NCI-H526 (cell line): ENCODE measurements around the gene SPTBN1.
"Not testable (repeated sequence)": the region's sequence is repeated elsewhere in the genome, so short reads cannot be mapped to it uniquely, and the experiment has no call there.

Experiments used
- DNase-seq, 2 experiments: peaks; one replicate each; lab custom pipeline; 2025; lab: John Stamatoyannopoulos, UW

Gene SPTBN1

DNA sequence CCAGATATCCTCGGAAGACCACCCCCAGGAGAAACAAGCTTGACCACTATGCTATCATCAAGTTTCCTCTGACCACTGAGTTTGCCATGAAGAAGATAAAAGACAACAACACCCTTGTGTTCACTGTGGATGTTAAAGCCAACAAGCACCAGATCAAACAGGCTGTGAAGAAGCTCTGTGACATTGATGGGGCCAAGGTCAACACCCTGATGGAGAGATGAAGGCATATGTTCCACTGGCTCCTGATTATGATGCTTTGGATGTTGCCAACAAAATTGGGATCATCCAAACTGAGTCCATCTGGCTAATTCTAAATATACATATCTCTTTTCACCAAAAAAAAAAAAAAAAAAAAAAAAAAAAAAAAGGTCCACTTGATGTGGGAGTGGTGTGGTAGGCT lies 73.4 kb downstream of the SPTBN1 start:
- DNase-seq, result not testable (repeated sequence)

DNA sequence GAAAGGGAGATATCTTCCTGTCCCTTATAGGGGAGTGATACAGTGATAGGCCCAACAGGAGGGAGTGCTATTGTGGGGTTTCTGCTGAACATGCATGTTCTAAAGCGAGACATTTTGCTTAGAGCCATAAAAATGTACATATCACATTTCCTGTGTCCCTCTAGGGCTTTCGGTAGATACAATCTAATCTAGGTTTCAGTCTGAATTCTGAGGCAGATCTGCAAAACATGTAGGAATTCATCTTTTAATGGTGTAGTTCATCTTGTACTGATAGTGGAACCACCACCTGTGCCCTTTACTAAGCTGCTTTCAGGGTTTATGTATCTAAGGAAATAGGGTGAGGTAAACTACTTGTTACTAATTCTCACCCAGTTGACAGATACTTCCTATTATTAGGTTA lies 73.8 kb downstream of the SPTBN1 start:
- DNase-seq, result no peak

DNA sequence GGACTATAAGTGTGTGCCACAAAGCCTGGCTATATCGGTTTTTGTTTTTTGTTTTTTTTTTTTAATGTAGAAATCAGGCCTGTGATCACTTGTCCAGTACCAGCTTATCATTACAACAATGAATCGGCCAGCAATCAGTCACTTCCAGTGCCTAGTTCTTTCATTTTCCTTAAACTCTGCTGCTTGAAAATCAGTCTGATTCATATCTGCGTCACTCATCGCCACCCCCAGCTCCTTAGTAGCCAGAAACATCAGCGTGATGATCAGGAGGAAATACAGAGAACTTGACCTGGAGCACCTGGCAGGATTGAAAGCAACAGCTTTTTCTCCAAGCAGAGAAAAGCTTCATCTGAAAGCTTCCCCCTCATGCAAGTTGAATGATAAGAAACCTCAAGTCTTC lies 75.4 kb downstream of the SPTBN1 start:
- no peak for DNase-seq

DNA sequence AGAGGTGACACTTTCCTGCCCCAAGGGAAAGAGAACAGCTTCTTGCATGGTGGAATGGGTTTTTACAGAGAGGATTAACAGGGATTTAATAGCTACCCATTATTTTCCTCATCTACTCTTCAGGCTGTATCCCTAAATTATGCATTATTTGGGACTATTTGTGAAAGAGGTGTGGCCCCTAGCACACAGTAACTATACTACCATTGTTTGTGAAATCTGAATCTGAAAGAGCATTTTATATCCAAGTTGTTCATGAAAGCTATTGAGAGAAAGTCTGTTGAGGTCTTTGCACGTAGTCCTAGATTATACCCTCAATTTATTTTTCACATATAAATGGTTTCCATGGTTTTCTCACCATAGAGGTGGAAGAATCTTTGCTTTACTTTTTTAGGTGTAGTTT lies 78.1 kb downstream of the SPTBN1 start:
- no peak for DNase-seq

DNA sequence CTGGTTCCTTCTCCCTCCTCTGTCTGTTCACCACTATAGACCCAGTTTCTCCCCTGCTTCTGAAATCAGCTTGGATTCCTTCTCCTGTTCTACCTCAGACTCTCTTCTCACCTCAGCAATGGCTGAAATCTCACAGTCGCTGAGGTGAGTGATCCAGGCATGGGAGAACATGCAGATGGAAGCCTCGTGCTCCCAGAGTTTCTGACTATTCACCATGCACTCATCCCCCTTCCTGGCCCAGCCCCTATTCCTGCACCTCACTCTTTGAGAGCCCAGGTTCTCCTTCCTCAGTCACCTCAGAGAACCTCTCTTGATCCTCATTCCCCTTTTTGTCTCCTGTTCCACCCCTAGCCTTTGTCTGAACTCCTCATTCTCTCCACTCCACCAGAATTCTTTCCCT lies 78.5 kb downstream of the SPTBN1 start:
- no peak for DNase-seq

DNA sequence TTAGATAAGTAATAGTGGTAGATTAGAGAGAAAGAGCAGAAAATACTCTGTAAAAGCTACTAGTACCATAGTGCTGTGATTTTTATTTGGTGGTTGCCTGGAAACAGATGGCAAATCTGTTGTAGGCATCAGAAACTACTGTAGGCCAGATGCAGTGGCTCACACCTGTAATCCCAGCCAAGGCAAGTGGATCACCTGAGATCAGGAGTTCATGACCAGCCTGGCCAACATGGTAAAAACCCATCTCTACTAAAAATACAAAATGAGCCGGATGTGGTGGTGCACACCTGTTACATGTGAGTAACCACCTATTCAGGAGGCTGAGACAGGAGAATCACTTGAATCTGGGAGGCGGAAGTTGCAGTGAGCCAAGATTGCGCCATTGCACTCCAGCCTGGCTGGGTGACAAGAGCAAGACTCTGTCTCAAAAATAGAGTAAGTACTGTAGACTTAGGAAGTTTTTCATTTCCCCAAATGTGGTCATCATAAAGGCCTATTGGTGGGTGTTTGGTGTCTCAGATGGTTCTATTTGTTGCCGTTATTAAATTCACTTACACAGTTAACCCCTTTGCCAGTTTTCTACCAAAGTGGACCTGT lies 79.6 kb downstream of the SPTBN1 start:
- no peak for DNase-seq

DNA sequence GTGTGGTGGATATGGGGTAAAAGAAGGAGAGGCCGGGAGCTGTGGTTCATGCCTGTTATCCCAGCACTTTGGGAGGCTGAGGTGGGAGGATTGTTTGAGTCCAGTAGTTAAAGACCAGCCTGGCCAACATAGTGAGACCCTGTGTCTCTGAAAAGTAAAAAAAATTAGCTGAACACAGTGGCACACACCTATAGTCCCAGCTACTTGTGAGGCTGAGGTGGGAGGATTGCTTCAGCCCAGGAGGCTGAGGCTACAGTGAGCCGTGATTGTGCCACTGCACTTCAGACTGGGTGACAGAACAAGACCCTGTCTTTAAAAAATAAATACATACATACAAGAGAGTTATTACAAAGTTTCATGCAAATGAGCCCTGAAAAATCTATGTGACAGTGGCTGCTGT lies 80.6 kb downstream of the SPTBN1 start:
- no peak for DNase-seq

DNA sequence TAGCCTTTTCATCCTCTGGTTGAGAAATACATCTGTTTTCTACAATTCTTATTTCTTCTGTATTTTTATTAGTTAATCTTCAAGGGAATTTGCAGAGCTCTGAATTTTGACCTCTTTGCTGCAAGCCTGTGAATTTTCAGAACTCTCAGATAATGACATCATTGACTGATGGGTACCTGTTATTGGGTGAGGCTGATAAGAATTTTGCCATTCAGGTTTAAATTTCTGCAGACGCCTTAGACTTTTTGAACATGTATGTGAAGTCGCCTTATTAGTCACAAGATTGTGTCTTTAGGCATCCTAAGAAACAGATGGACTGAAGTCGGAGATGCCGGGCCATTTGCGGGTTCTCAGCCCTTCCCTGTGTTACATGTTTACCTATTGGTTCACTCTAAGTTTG lies 82.4 kb downstream of the SPTBN1 start:
- DNase-seq, result no peak

DNA sequence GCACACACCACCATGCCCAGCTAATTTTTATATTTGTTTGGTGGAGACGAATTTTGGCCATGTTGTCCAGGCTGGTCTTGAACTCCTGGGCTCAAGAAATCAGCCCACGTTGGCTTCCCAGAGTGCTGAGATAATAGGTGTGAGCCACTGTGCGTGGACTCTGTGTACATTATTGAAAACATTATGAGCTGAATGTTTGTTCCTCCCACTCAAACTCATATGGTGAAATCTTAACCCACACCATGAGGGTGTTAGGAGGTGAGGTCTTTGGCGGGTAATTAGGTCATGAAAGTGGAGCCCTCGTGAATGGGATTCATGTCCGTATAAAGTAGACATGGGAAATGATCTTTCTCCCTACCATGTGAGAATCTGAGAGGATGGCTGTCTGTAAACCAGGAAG lies 83.6 kb downstream of the SPTBN1 start:
- no peak for DNase-seq

DNA sequence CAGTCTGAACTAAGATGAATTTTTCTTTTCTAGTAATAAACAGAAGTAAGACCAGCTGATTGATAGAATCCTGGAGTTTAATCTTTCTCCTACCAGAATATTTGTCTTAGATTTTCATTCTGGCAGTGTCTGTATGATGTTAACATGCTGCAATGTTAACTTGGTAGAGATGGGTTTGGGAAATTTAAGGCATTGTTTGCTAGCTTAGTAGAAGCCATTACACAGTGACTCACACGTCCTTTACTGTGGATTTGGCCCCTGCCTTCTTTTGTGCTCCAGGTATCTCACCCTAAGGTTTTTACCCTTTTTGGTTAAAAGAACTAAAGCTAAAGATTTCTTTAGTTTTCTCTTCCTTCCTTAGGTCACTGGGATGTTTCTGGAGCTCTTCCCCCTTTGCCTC lies 84.1 kb downstream of the SPTBN1 start:
- DNase-seq, result no peak

DNA sequence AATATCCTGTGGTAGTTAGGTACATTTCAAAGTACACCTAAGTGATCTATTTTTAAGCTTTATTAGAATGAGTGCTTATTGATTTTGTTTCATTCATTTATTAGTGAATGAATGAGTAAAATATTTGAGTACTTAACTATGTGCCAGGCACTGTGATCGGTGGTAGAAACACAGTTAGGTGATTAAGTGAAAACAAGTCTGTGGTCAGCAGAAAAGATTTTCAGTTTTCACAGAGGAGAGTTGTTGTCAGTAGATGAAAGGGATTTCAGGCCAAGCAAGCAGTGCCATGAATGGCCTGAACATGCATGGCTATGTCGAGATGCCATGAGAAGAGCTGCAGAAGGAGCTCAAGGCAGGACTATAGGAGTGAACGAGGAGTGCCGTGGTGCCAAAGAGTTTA lies 85.9 kb downstream of the SPTBN1 start:
- DNase-seq, result no peak

DNA sequence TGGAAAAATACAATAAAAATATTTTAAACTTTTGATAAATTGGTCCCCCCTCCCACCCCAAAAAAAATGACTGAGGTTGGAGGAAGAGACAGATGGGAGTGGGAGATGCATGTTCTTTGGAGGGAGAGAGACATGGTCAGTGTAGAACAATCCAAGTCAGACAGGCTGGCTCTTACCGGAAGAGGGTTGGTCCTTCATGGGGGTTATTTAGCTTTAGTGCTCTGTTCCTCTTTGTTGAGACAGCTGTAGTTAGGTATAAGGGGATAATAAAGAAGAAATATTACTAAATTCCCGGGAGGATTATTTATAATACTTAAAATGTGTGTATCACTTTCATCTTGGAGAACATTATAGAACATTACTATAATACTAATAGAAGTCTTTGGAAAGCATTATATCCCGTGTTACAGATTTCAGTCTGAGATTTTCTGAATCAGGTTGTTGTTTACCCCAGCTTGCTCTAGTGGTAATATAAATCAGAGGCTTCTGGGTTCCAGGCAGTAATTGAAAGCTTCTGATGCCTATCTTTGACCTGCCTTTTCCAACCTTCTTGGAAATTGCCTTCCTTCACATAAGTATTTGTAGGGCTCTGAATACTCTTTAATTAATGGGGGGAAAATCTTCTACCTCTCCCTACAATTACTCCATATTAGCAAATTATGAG lies 87.7 kb downstream of the SPTBN1 start:
- no peak for DNase-seq

DNA sequence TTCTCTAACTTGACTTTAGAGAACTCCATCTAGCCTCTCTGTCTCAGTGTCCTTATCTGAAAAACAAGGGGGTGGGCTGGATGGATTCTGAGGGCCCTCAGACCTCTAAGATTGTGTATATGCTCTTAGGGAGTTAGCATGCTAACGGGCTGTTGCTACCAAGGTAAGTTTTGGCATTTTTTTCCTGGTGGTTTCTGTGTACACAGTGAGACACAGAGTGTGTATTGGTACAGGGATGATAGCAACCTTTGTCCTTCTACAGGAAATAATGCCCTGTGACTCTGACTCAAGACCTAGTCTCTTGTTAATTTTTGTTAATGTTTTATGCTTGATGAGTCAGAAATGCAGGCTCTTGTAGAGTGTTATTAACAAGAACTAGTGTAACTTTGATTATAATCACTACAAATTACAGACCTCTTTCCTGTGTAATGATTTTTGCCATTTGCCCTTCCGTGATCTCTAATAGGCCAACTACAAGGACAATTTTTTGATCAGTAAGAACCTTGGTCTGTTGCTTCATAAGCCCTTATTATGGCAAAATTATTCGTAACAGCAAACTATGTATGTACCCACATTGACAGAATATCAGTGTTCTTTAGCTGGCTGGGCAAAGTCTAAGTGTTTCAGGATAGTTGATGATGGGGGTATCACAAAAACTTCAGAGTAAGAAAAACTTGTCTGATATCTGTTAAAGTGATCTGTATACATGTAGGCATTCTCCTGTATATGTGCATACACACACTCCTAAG lies 89.7 kb downstream of the SPTBN1 start:
- DNase-seq, result no peak

DNA sequence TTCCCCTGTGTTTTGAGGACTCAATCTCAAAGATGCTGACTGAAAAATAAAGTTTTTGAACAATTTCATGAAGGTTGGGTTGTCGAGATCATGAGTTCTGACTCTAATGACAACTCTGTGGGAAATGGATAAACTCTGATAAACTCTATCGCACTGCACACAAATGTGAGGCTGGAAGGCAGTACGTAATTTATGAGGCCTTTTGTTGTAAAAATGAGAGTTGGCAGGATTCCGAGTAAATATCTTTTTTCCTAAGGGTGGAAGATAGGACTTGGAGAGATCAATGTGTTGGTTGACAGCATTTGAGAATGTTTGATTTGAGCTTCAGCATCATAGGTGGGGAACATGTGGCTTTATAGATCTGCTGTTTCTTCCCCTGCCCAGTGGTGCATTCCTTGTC lies 90.4 kb downstream of the SPTBN1 start:
- no peak for DNase-seq

DNA sequence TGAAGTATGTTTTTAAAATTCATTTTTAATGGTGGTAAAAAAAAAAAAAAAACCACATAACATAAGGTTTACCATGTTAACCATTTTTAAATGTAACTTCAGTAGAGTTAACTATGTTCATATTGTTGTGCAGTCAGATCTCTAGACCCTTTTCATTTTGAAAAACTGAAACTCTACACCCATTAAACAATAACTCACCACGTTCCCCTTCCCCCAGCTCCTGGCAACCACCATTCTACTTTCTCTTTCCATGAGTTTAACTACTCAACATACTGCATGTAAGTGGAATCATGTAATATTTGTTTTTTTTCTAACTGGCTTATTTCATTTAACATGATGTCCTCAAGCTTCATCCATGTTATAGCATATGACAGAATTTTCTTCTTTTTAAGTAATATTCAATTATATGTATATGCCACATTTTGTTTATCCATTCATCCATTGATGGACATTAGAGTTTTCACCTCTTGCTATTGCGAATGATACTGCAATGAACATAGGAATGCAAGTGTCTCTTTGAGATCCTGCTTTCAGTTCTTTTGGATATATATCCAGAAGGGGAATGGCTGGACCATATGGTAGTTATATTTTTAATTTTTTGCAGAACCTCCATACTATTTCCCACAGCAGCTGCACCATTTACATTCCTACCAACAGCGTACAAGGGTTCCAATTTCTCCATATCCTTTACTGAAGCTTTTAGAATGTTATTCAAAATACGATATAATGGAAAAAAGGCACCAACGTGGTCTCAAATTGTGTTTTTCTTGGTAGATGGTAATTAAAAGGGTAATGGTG lies 91.0 kb downstream of the SPTBN1 start:
- no peak for DNase-seq

DNA sequence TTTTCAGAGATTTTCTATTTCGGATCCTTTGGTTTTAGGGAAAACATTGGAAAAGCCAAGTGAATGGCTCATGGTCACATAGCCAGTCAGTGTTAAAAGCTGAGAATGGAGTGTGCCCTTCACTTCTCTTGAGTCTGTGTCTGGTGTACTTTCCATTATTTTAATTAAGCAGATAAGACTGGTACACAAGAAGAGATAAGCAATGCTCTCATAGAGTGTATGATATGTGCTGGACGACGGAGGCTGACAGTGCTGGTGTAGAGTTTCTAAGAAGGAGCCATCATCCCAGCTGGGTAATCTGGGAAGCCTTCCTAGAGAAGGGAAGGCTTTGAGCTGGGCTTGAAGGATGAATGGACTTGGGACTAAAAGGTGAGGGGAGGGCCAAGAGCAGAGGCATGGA lies 93.3 kb downstream of the SPTBN1 start:
- DNase-seq, result no peak

DNA sequence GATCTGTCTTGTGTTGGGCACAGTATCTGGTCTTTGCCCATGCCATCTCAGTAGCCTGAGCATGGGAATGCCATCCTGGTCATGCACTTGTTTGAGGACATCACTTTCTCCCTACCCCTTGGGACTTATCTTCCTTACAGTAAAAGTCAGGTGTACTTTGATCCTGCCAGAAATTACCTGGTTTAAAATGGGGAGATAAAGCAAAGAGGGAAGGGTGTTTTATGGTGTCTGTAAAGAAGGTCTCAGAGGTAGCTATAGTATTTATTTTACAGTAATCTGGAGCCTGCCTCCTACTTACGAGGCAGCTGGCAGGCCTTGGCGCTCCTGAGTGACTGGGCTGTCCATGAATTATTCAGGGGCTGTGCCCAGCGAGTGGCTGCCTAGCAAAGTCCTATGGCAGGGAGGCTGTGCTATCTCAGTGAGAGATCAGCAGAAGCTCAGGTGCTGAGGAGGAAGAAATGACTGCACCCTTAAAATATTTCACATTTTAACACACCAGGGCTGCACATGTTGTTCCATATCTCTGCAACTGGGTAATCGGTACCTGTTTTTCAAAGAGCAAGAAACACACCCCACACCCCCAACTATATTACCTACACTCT lies 93.9 kb downstream of the SPTBN1 start:
- peak; percentile 36 to 71 for DNase-seq

DNA sequence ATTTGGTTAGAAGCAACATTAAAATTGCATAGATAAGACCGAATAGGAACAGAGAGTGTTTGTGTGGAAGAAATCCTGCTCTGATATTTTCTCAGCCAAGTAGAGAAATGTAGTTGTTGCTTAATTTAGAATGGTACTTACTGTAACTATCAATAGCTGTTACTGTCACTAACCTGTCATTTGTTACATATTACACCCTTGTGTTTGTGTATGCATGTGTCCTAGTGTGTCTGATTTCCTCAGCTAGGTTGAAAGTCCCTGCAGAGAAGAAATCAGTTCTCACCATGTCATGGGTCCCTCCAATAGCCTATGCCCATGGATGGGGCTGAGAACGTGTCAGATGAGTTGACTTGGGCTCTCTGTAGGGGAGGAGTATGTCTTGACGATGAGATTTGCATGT lies 94.4 kb downstream of the SPTBN1 start:
- peak in 1 of 2 experiments; percentile 26 for DNase-seq

DNA sequence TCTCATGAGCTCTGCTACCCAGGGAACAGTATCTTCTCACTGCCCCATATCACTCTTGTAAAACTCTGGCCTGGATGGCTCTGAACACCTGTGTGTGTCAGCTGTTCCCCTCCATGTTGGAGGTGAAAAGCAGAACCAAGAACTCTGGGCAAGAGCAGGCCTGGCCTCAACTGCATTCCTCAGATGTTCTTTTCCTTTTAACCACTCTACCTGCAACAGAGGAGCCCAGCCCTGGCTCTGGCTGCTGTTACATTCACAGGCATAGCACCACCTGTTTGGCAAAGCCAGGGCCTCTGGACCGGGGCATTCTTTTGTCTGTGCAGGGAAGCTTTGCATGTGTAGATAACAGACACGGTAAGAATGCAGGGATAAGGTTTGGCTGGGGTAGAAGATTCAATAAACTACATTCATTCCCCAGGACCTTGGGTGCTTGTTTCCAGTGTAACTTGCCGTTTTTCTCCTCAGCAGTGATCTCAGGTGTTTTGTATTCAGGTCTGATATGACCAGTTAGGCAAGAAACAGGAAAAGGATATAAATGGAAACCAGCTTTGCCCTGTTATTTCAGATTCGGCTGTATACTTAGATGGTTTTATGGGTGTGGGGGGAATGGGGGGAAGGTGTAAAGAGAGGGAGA lies 95.1 kb downstream of the SPTBN1 start:
- DNase-seq, result peak in 1 of 2 experiments; percentile 80

DNA sequence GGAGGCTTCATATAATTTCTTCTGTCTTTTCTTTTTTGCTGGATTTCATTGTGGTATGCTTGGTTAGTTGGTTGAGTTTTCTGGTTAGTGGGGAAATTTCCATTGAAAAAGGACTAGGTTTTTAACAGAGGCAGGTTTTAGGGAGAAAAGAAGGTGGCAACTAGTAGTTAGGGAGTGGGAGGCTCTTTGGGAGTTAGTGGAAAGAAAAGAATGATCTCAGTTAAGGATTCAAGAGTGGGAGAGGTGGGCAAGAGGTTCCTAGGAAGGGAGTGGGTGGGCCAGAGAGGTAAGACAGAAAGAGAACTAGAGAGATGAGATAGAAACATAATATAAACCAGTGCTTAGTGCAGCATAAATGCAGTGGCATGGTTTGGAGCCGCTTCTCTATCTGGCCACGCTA lies 96.9 kb downstream of the SPTBN1 start:
- DNase-seq, result no peak

DNA sequence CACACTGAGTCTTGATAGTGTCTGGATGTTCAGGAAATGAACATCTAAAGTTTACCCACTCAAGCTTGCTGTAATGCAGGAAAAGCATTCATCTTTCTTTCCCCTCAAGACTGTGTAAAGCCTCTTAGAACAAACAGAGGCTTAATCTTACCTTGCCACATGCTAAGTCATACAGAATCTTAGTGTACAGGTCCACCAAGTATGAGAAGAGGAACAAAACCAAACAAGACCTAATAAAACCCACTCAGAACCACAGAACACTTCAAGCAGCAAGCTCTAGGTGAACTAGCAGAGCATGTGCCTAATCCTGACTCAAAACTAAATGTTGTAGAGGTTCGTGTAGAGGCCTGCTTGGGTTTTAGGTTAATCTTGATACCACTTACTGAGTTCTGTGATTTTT lies 97.6 kb downstream of the SPTBN1 start:
- DNase-seq, result no peak

DNA sequence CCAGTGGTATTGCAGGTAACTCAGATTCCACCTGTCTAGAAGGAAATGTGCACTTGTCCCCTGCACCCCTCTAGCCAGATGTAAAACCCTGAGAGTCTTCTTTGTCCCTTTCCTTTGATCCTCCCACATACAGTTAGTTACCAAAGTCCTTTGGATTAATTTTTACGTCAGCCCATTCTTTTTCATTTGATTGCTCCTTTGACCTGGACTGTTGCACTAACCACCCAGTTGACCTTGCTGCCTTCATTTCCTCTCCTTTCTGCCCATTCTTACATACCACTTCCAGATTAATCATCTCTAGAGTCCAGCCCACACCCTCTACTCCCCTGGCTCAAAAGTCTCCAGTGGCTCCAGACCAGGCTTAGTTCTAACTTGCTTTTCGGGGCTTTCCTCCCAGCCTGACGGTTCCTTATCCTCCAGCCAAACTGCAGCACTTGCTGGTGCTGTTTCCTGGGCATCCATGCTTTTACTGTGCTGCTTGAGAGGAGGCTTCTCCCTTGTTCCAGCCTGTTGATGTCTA lies 99.3 kb downstream of the SPTBN1 start:
- DNase-seq, result no peak
